GM13976 (cell line): Measurements from ENCODE around the gene RBM23.

Experiments used
- DNase-seq: peaks from one replicate; pipeline ENCODE4 v3.0.0; 2012; ENCODE audit warnings: low spot score
- in situ Hi-C: fragments of 300-500 bp; cut with MboI; formaldehyde crosslinking; loops from one replicate; pipeline ENCODE4 v1.12.0; 2022; ENCODE audit warnings: low sequenced_read_pairs, mixed read lengths, inconsistent platforms; ENCODE audit not compliant: unreplicated experiment
- TF ChIP-seq, protein P1 (sequence below): IDR thresholded peaks from 2 replicates; pipeline ENCODE4 v1.5.1; 2012; ENCODE audit warnings: borderline replicate concordance, mild to moderate bottlenecking; ENCODE audit not compliant: insufficient read depth; ENCODE audit errors: extremely low read depth, missing control alignments, control extremely low read depth

The RBM23 gene

DNA sequence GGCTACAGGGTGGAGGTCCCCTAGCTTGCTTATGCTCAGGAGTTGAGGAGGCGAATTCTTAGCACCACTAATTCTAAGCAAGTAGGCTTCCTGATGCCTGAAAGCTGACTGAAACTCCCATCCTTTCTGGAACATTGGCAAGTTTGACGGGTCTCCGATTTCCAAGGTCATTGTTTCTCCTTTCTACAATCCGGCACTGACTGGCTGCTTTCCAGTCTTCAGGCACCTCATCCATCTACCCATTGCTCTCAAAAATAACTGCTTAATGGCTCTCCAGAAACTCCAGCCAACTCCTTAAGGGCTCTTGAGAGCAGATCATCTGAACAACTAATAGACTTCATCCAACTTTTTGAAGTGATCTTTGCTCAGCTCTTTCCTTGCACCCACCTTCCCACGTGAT is 22.6 kb downstream of the RBM23 start:
- TF ChIP-seq, protein P1, sequence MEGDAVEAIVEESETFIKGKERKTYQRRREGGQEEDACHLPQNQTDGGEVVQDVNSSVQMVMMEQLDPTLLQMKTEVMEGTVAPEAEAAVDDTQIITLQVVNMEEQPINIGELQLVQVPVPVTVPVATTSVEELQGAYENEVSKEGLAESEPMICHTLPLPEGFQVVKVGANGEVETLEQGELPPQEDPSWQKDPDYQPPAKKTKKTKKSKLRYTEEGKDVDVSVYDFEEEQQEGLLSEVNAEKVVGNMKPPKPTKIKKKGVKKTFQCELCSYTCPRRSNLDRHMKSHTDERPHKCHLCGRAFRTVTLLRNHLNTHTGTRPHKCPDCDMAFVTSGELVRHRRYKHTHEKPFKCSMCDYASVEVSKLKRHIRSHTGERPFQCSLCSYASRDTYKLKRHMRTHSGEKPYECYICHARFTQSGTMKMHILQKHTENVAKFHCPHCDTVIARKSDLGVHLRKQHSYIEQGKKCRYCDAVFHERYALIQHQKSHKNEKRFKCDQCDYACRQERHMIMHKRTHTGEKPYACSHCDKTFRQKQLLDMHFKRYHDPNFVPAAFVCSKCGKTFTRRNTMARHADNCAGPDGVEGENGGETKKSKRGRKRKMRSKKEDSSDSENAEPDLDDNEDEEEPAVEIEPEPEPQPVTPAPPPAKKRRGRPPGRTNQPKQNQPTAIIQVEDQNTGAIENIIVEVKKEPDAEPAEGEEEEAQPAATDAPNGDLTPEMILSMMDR = no peak
- no peak for DNase-seq
- in situ Hi-C loops = no loop called here

DNA sequence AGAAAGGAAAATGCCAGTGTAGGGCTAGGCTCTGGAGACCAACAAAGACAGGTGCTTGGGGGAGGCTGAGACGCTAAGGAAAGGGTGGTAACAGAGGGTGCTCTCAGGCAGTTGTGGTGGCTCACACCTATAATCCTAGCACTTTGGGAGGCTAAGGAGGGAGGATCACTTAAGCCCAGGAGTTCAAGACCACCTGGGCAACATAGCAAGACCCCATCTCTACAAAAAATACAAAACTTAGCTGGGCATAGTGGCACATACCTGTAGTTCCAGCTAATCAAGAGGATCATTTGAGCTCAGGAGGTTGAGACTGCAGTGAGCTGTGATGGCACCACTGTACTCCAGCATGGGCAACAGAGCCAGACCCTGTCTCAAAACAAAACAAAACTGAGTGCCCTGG is 23.5 kb downstream of the RBM23 start:
- TF ChIP-seq, protein P1 = no peak
- no peak for DNase-seq
- in situ Hi-C loops = no loop called here

DNA sequence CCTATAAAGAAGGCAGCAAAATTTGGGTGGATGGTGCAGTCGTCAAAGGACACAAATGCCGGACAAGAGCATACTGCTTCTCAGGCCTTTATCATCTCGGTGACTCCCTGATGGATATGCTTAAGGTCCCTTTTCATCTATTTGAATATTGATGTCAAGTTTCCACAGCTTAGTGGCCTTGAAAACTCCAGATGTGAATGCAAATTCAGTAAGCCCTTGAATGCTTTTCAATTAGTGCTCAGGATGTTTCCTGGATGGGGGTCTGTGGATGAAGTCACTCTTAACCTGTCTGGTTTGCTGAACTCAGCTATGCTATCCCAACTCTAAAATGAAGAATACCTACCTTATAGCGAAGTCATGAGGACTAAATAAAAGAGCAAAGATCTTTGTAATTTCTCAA is 25.2 kb downstream of the RBM23 start:
- DNase-seq = no peak
- in situ Hi-C loops = no loop called here
- TF ChIP-seq, protein P1 = no peak

DNA sequence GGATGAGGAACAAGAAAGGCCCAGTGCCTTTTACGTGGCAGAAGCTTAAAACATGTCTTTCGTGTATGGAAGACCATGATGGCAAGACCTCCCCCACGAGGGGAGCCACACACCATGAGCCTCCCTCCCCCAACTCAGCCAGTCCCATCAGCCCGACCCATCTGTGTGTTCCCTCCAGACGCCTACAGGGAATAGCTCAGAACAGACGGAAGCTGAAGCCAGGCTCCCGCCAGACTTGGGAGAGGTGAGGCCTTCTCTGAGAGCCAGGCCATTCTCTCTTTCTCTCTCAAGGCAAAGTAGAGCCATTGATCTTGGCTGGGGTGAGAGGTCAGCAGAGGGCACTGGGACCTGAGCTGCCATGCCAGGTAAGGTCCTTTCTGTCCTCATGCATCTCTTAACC is 26.5 kb downstream of the RBM23 start:
- in situ Hi-C loops = no loop called here
- TF ChIP-seq, protein P1 = no peak

DNA sequence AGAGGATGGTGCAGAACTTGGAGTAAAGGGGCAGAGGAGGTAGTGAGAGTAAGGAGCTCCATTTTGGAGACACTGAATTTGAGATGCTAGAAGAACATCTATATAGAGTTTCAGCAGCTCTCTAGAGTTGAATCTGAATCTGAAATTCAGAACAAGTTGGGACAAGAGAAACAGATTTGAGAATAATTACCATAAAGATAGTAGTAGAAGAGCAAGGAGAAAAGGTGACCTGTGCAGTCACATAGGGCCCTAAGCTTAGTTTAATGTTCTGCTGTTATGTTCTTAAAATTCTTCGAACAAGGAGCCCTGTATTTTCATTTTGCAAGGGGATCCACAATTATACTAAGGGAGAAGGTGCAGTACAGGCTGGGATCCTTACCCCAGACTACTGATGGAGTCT is 28.5 kb downstream of the RBM23 start:
- no peak for DNase-seq
- TF ChIP-seq, protein P1 = no peak
- in situ Hi-C loops = no loop called here

More for the DNA sequence above, 26.5 kb downstream of the RBM23 start:
- DNase-seq = no peak

DNA sequence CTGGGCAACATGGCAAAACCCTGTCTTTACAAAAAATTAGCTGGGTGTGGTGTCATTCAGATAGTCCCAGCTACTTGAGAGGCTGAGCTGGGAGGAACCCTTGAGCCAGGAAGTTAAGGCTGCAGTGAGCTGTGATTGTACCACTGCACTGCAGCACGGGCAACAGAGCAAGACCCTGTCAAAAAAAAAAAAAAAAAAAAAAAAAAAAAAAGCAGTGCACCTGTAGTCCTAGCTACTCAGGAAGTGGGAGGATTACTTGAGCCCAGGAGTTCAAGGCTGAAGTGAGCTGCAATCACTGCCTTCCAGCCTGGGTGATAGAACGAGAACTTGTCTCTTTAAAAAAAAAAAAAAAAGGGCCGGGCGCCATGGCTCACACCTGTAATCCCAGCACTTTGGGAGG is 30.3 kb downstream of the RBM23 start:
- TF ChIP-seq, protein P1 = no peak
- in situ Hi-C loops = no loop called here
- no peak for DNase-seq

DNA sequence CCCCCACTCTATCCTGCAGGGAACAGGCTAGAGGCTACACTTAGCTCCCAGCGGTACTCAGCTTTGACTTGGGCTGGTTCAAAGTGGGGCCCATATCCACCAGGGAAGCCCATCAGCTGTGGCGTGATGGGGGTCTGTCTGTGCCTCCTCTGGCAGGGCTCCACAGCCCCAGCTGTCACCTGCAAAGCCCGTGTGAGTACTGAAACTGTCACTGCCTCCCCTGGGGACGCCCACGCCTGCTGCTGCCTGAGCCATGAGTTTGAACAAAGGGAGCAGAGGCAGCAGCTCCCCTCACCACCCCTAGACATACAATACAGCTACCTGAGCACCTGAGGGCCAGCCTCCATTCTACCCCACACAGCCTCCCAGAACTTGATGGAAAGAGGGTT is 31.0 kb downstream of the RBM23 start:
- DNase-seq = peak; percentile 67
- in situ Hi-C loops = no loop called here
- TF ChIP-seq, protein P1 = no peak
